GM21737 (cell line): ENCODE results near the gene ZNHIT2.
A peak's percentile ranks its signal among the peaks of the same experiment; 100 is the strongest.
"Not testable (repeated sequence)": the region's sequence is repeated elsewhere in the genome, so short reads cannot be mapped to it uniquely, and the experiment has no call there.

Experiments
- ATAC-seq: cut with Tn5 transposase; IDR thresholded peaks from one replicate; pipeline ENCODE4 v1.9.1; 2021; ENCODE audit warnings: mild to moderate bottlenecking, moderate library complexity; ENCODE audit not compliant: unreplicated experiment

ZNHIT2 gene

GRCh38 chr11:65117206-65118096 lies at the start of gene ZNHIT2:
Gene ZNHIT2, minus strand, starts transcription at chr11:65117701. Its CDS starts 48 bp downstream, at chr11:65117653.
- peak; percentile 44 for ATAC-seq

- no peak for ATAC-seq
These were observed 49.4 kb upstream of the ZNHIT2 start for GRCh38 chr11:65166893-65167292.

DNA sequence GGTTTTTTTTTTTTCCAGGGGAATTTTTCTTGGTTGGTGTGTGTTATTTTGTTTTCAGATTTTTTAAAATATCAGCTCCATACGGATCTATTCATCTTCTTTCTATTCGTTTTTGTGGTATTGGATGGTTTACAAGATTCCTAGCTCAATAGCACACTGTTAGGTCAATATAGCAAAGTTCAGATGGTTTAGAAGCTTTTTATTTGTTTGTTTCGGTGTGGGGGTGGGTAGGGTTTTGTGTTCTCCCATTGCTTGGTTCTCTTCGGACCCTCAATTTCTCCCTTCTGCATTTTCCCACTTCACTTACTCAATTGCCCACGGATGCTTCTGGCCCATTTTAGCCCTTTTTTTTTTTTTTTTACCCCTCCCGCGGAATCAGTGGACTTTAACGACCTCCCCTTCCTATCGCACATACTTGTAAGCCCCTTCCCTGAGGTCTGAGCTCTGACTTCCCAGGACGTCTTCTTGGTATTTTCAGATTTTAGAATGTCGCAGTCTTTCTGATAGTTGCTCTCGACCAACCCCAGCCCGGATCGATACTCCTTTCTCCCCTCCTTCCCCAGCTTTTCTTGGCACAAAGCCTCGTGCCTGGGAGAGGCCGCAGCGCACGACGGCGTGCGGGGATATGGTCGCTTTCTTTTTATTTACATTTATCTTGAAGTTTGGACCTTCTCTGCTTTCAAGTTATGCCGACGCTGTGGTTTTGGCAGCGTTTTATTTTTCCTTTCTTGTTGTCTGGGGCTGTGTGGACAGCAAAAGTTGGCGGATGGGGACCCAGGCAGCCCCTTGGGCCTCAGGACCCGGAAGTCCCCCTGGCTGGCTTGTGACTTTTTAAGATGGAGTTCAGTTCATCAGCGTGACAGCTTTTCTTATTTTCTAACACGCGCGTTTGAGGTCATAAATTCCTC lies 48.2 kb upstream of the ZNHIT2 start:
- ATAC-seq, result no peak

GRCh38 chr11:65163684-65164083 lies 46.2 kb upstream of the ZNHIT2 start:
- no peak for ATAC-seq

DNA sequence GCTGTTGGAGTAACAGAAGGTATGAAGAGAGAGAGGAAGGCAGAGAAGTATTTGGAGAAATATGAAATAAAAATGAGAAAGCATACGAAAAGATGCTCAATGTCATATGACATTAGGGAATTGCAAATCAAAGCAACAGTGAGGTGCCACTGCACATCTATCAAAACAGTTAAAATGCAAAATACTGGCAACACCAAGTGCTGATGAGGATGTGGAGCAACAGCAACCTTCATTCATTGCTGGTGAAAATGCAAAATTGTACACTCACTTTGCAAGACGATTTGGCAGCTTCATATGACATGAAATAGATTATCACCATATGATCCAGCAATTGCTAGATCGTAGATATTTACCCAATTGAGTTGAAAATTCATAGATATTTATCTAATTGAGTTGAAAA lies 43.1 kb upstream of the ZNHIT2 start:
- no peak for ATAC-seq

GRCh38 chr11:65159012-65159411 lies 41.5 kb upstream of the ZNHIT2 start:
- peak; percentile 60 for ATAC-seq

GRCh38 chr11:65157336-65157735 lies 39.8 kb upstream of the ZNHIT2 start:
- no peak for ATAC-seq

- ATAC-seq, result no peak
These were observed 39.4 kb upstream of the ZNHIT2 start for GRCh38 chr11:65156926-65157325.

DNA sequence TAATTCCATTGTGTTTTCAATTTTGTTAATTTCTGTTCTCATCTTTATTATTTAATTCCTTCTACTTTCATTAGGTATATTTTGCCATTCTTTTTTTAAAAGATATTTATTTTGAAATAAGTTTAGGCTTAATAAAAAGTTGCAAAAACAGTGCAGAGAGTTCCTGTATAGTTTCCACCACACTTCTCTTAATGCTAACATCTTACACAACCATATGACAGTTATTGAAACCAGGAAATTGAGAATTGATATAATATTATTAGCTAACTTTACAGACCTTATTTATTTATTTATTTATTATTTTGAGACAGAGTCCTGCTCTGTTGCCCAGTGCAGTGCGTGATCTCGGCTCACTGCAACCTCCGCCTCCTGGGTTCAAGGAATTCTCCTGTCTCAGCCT lies 38.8 kb upstream of the ZNHIT2 start:
- no peak for ATAC-seq

DNA sequence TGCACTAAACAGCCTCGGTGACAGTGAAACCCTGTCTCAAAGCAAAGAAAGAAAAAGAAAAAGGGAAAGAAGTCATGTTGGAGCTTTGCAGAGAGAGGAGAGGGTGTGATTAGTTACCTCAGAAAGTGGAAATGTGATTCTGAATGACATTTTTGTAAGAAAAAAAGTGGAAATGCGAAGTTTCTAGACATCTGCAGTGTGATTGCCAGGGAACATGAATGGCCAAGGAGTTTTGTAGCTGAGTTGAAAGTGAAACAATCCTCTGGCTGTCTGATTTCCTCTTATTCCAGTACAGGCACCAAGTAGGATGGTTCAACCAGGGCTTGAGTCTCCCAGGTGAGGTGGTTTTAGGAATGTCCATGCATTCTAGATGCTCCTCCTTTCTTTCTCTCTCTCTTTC lies 34.6 kb upstream of the ZNHIT2 start:
- no peak for ATAC-seq

DNA sequence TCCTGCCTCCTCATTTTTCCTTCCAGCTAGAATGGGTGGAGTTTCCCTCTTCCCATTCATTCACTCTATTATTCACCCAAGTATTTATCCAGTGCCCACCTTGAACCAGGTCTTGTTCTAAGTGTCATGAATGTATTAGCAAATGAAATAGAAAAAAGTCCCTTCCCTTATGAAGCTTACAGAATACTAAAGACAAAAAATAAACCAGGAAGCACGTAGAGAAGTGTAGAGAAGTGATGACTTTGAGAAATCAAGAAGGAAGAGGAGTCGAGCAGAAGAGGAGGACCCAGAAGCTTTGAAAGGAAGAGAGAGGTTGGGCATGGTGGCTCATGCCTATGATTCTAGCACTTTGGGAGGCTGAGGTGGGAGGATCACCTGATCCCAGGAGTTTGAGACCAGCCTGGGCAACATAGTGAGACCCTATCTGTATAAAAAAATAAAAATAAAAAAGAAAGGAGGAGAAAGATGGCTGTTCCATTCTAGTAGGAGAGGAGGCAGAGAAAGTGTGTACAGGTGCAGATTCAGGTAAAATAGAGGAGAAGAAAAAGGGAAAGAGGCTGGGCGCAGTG lies 33.9 kb upstream of the ZNHIT2 start:
- no peak for ATAC-seq

GRCh38 chr11:65150509-65151299 lies 33.2 kb upstream of the ZNHIT2 start:
- ATAC-seq, result no peak

- not testable (repeated sequence) for ATAC-seq
These were observed 32.6 kb upstream of the ZNHIT2 start for GRCh38 chr11:65150131-65150508.

DNA sequence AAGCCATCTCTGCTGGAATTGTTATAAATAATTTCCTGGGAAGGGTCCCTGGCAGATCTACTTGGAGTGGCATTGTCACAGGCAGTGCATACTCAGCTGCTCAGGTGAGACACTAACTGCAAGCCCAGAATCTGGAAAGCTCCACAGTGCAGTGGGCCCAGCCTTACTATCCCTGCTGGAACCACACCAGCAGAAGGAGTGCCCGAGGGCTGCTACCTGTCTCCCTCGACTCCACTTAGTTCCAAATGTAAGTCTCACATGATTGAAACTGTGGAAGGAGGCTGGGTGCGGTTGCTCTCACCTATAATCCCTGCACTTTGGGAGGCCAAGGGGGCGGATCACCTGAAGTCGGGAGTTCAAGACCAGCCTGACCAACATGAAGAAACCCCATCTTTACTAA lies 31.2 kb upstream of the ZNHIT2 start:
- no peak for ATAC-seq

- no peak for ATAC-seq
These were observed 30.0 kb upstream of the ZNHIT2 start for GRCh38 chr11:65147352-65148075.

- ATAC-seq, result no peak
These were observed 24.5 kb upstream of the ZNHIT2 start for GRCh38 chr11:65141896-65142494.

- ATAC-seq, result no peak
These were observed 19.1 kb upstream of the ZNHIT2 start for GRCh38 chr11:65136515-65137096.

GRCh38 chr11:65135633-65136145 lies 18.2 kb upstream of the ZNHIT2 start:
- ATAC-seq, result no peak
